PC-3 (cell line): ENCODE measurements around the gene LAMB2.

ENCODE experiments used
- EZH2phosphoT487 ChIP-seq: fragments of 300-600 bp; sonication (generic); IDR thresholded peaks from 2 replicates; pipeline ENCODE4 v1.6.1; 2018; ENCODE audit warnings: mild to moderate bottlenecking, antibody characterized with exemption, low read length, borderline replicate concordance
- TF ChIP-seq, protein P1 (sequence below): fragments of 300-600 bp; sonication (generic); conservative IDR thresholded peaks from 2 replicates; pipeline ENCODE4 v1.5.1; 2017; ENCODE audit warnings: antibody characterized with exemption, low read depth, mild to moderate bottlenecking, low read length

DNA sequence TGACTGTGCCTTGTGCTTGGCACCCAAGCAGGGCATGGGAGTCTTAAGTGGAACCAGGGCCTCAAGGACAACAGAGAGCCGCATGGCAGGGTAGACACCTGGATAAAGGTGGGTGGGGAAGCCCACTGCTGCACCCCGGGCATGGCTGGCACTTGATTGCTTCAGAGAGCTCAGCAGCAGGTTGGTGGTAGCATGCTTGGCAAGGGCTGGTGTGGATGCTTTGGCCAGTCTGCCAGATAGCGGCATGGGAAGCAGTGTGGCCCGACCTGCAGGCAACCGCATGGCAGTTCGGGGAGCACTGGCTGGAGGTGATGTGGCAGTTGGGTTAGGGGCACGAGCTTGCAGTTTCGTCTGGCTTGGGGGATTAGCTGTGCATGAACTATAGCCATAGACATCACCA lies 30.8 kb upstream of the LAMB2 start:
- TF ChIP-seq, protein P1, sequence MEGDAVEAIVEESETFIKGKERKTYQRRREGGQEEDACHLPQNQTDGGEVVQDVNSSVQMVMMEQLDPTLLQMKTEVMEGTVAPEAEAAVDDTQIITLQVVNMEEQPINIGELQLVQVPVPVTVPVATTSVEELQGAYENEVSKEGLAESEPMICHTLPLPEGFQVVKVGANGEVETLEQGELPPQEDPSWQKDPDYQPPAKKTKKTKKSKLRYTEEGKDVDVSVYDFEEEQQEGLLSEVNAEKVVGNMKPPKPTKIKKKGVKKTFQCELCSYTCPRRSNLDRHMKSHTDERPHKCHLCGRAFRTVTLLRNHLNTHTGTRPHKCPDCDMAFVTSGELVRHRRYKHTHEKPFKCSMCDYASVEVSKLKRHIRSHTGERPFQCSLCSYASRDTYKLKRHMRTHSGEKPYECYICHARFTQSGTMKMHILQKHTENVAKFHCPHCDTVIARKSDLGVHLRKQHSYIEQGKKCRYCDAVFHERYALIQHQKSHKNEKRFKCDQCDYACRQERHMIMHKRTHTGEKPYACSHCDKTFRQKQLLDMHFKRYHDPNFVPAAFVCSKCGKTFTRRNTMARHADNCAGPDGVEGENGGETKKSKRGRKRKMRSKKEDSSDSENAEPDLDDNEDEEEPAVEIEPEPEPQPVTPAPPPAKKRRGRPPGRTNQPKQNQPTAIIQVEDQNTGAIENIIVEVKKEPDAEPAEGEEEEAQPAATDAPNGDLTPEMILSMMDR = no peak
- no peak for TF ChIP-seq EZH2phosphoT487
